Neural cell (in vitro differentiated cells): ENCODE measurements around the gene CREB1. TPM values are rescaled to one million over a fixed set of nuclear protein-coding genes. Genes with fewer than 3 reads are reported as not detected.

Source experiments
- H2AFZ ChIP-seq: fragments of 200-600, 300-800 bp; sonication (generic), shearing (Covaris generic); 2 replicates; pipeline ENCODE4 v1.6.0; 2014; ENCODE audit warnings: low read depth, mild to moderate bottlenecking, antibody characterized with exemption, low read length, moderate library complexity
- H3F3A ChIP-seq: fragments of 200-600 bp; shearing (Covaris generic); 2 replicates; pipeline ENCODE4 v1.6.1; 2016; ENCODE audit warnings: mild to moderate bottlenecking, moderate library complexity, mixed read lengths, antibody characterized with exemption, low read length; ENCODE audit not compliant: insufficient read depth, poor library complexity, severe bottlenecking
- H3K27ac ChIP-seq: fragments of 200-600, 300-800 bp; sonication (generic), shearing (Covaris generic); 2 replicates; pipeline ENCODE4 v1.5.1; 2014; ENCODE audit warnings: mild to moderate bottlenecking, low read length, moderate library complexity
- H3K27me3 ChIP-seq: fragments of 300-800, 200-600 bp; sonication (generic), shearing (Covaris generic); 2 replicates; pipeline ENCODE4 v1.6.0; 2014; ENCODE audit warnings: mild to moderate bottlenecking, low read depth, low read length, moderate library complexity; ENCODE audit not compliant: insufficient read depth
- H3K36me3 ChIP-seq: fragments of 300-800, 200-600 bp; sonication (generic), shearing (Covaris generic); 2 replicates; pipeline ENCODE4 v1.5.1; 2014; ENCODE audit warnings: mild to moderate bottlenecking, antibody characterized with exemption, low read length, moderate library complexity; ENCODE audit not compliant: insufficient read depth
- H3K4me2 ChIP-seq: fragments of 300-800, 200-600 bp; sonication (generic), shearing (Covaris generic); 2 replicates; pipeline ENCODE4 v1.6.0; 2014; ENCODE audit warnings: mild to moderate bottlenecking, low read length
- H3K4me3 ChIP-seq: fragments of 300-800, 200-600 bp; sonication (generic), shearing (Covaris generic); 2 replicates; pipeline ENCODE4 v1.5.1; 2014; ENCODE audit warnings: mild to moderate bottlenecking, low read length, moderate library complexity
- H3K79me2 ChIP-seq: fragments of 200-600 bp; shearing (Covaris generic); replicated peaks from 2 replicates; pipeline ENCODE4 v1.6.0; 2014; ENCODE audit warnings: mild to moderate bottlenecking, low read length, moderate library complexity; ENCODE audit not compliant: insufficient read depth
- H3K9ac ChIP-seq: fragments of 300-800, 200-600 bp; sonication (generic), shearing (Covaris generic); 2 replicates; pipeline ENCODE4 v1.6.1; 2016; ENCODE audit warnings: mild to moderate bottlenecking, low read length, mixed read lengths
- H3K9me2 ChIP-seq: fragments of 200-600 bp; shearing (Covaris generic); 2 replicates; pipeline ENCODE4 v1.6.1; 2016; ENCODE audit warnings: mild to moderate bottlenecking, low read length, mixed read lengths; ENCODE audit not compliant: insufficient read depth
- H3K9me3 ChIP-seq: fragments of 200-600, 300-800 bp; sonication (generic), shearing (Covaris generic); 2 replicates; pipeline ENCODE4 v1.6.1; 2016; ENCODE audit warnings: mild to moderate bottlenecking, mixed run types, low read length, moderate library complexity, mixed read lengths
- H4K20me1 ChIP-seq: fragments of 200-600 bp; shearing (Covaris generic); 2 replicates; pipeline ENCODE4 v1.6.1; 2016; ENCODE audit warnings: mild to moderate bottlenecking, mixed run types; ENCODE audit not compliant: insufficient read depth
- CTCF ChIP-seq: fragments of 450-650 bp; IDR thresholded peaks from 2 replicates; pipeline ENCODE4 v1.5.1; 2014; ENCODE audit warnings: antibody characterized with exemption, mild to moderate bottlenecking, moderate library complexity; ENCODE audit not compliant: poor library complexity, severe bottlenecking
- EP300 ChIP-seq: fragments of 450-650 bp; conservative IDR thresholded peaks from 2 replicates; pipeline ENCODE4 v1.6.1; 2014; ENCODE audit warnings: antibody characterized with exemption, mild to moderate bottlenecking, moderate library complexity; ENCODE audit not compliant: poor library complexity, severe bottlenecking
- EZH2 ChIP-seq: fragments of 200-600, 300-800 bp; shearing (Covaris generic), sonication (generic); IDR thresholded peaks from 2 replicates; pipeline ENCODE4 v1.6.1; 2014; ENCODE audit warnings: antibody characterized with exemption, low read length, borderline replicate concordance, mild to moderate bottlenecking; ENCODE audit not compliant: insufficient read depth, poor library complexity, severe bottlenecking
- MXI1 ChIP-seq: fragments of 450-650 bp; conservative IDR thresholded peaks from 2 replicates; pipeline ENCODE4 v1.6.1; 2014; ENCODE audit warnings: antibody characterized with exemption, mild to moderate bottlenecking; ENCODE audit not compliant: poor library complexity, severe bottlenecking
- POLR2AphosphoS5 ChIP-seq: IDR thresholded peaks from 2 replicates; pipeline ENCODE4 v1.6.1; 2012
- RAD21 ChIP-seq: fragments of 450-650 bp; conservative IDR thresholded peaks from 2 replicates; pipeline ENCODE4 v1.6.1; 2014; ENCODE audit warnings: antibody characterized with exemption, mild to moderate bottlenecking, moderate library complexity
- REST ChIP-seq: IDR thresholded peaks from 2 replicates; pipeline ENCODE4 v1.6.1; 2012; ENCODE audit warnings: borderline replicate concordance
- SMC3 ChIP-seq: fragments of 450-650 bp; conservative IDR thresholded peaks from 2 replicates; pipeline ENCODE4 v1.6.1; 2014; ENCODE audit warnings: antibody characterized with exemption, mild to moderate bottlenecking, moderate library complexity; ENCODE audit not compliant: poor library complexity
- TAF1 ChIP-seq: IDR thresholded peaks from 2 replicates; pipeline ENCODE4 v1.6.1; 2012; ENCODE audit warnings: low read depth
- polyA plus RNA-seq: library from polyadenylated mRNA; depleted of rRNA; stranded (reverse); fragments of >200 nt; gene quantifications from 2 replicates; pipeline ENCODE4 v1.2.3, GENCODE V29; 2014

The CREB1 gene
- polyA plus RNA-seq, 1 donor from 2014 or later = 38.7 TPM

GRCh38 chr2:207502577-207503198 lies 27.1 kb upstream of the CREB1 start:
- Histone ChIP-seq H4K20me1 (no peaks in the 10 kb centered on the region), H3K27ac (no peak overlapping the region), H3K4me3 (no peak overlapping the region), H3K9me2 (no peaks in the 10 kb centered on the region), H3K27me3 (no peaks in the 10 kb centered on the region), H3K4me2 (no peak overlapping the region), H3F3A (no peaks in the 10 kb centered on the region), H2AFZ (no peak overlapping the region), H3K79me2 (no peaks in the 10 kb centered on the region), H3K9ac (no peak overlapping the region), H3K9me3 (no peaks in the 10 kb centered on the region), H3K36me3 (no peaks in the 10 kb centered on the region)
- no peak for TF ChIP-seq SMC3
- TF ChIP-seq TAF1 = no peak
- no peak for TF ChIP-seq MXI1
- TF ChIP-seq EP300 = no peak
- no peak for TF ChIP-seq POLR2AphosphoS5
- TF ChIP-seq EZH2 = no peak
- TF ChIP-seq RAD21 = no peak
- no peak for TF ChIP-seq CTCF
- TF ChIP-seq REST = no peak

GRCh38 chr2:207503234-207503633 lies 26.5 kb upstream of the CREB1 start:
- no peak for TF ChIP-seq SMC3
- no peak for TF ChIP-seq EP300
- no peak for TF ChIP-seq RAD21
- TF ChIP-seq MXI1 = no peak
- no peak for TF ChIP-seq EZH2
- no peak for TF ChIP-seq TAF1
- no peak for TF ChIP-seq CTCF
- no peak for TF ChIP-seq POLR2AphosphoS5
- TF ChIP-seq REST = no peak
- H3K27ac ChIP-seq = no peak overlapping the region
- H3K4me2 ChIP-seq = no peak overlapping the region
- no peak overlapping the region for H3K9ac ChIP-seq
- H3K9me3 ChIP-seq = no peaks in the 10 kb centered on the region
- H3K36me3 ChIP-seq = no peaks in the 10 kb centered on the region
- H2AFZ ChIP-seq = no peak overlapping the region
- H3K79me2 ChIP-seq = no peaks in the 10 kb centered on the region
- H3K27me3 ChIP-seq = no peaks in the 10 kb centered on the region
- no peaks in the 10 kb centered on the region for H4K20me1 ChIP-seq
- H3K9me2 ChIP-seq = no peaks in the 10 kb centered on the region
- no peaks in the 10 kb centered on the region for H3F3A ChIP-seq
- no peak overlapping the region for H3K4me3 ChIP-seq
